ENCODE results near the gene THSD7B.
"Not testable (repeated sequence)": the region's sequence is repeated elsewhere in the genome, so short reads cannot be mapped to it uniquely, and the experiment has no call there.

Gene THSD7B

GRCh38 chr2:137291836-137292570 lies 526.7 kb downstream of the THSD7B start:
- no peak for DNase-seq

- DNase-seq, result no peak
Observed at GRCh38 chr2:137298377-137298776, 533.0 kb downstream of the THSD7B start.

DNA sequence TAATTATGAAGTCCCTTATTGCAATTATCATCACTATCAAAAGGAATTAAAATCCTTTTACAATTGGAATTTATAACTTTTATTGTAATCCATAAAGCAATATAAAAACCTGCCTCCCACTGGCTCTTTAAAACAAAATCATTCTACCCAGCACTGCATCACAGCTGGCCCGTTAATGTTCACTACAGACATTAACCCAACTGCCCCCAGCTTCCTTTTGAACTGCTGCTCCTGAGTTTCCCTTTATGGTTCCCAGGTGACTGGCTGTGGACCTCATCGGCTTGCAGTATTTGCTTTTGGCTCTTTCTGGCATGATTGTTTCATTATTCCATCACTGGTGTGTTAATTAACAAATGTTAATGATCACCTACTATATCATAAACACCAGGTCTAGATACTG lies 535.6 kb downstream of the THSD7B start:
- DNase-seq, result no peak

DNA sequence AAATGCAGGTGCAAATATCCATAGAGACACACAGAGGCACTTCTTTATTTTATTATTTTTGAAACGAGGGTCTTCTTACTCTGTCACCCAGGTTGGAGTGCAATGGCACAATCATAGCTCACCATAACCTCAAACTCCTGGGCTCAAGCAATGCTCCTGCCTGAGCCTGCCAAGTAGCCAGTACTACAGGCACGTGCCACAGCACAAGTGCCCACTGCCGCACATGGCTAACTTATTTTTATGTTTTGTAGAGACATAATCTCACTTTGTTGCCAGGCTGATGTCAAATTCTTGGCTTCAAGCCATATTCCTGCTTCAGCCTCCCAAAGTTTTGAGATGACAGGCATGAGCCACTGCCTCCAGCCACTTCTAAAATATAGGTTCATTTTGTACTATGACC lies 537.6 kb downstream of the THSD7B start:
- no peak for DNase-seq

DNA sequence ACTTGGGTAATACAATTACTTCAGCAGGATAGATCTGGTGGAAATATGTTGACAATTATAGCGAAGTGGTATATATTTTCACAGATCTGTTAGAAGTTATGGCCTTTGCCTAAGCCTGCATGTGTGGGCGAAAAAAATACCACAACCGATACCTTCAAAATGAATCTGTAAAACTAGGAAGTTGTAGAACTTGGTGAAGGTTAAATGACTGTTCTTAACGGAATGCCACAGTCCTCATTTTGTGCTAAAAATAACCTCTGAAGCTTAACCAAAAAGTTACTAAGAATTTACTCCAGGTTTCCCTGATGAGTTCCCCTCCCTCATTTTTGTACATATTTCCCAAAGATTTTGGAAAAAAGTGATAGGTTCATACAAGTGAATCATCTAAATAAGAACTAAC lies 550.7 kb downstream of the THSD7B start:
- no peak for DNase-seq

- no peak for DNase-seq
Observed at GRCh38 chr2:137321566-137321965, 556.2 kb downstream of the THSD7B start.

GRCh38 chr2:137331562-137331961 lies 566.2 kb downstream of the THSD7B start:
- not testable (repeated sequence) for DNase-seq

DNA sequence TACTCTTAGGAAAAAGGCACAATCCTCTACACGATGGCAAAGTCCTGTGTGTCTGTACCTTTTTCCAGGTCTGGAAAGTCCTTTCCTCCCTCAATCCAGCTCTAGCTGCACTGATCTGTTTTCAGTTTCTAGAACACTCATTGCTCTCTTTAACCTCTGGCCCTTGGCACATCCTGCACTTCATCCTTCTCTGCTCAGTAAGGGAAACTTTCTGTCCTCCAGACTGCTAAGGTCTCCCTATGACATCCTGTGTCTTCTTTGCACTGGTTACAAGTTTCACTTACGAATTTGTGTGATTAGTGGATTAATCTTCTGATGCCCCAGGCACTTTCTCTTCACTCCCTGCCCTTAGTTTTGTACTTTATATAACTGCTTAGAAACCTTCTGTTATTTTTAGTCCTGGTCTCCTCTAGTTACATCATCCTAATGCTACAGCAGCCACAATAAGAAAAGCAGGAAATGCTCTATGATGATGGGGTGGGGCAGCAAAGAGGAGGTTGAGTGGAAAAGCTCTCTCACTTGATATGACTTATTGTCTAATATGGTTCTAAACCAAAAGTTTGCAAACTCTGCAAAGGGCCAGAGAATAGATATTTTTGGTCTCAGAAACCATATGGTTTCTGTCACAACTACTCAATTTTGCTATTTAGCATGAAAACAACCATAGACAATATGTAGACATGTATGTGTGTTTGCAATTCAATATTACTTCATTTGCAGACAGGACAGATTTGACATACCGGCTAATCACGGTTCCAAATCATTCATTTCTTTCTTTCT lies 568.2 kb downstream of the THSD7B start:
- no peak for DNase-seq

DNA sequence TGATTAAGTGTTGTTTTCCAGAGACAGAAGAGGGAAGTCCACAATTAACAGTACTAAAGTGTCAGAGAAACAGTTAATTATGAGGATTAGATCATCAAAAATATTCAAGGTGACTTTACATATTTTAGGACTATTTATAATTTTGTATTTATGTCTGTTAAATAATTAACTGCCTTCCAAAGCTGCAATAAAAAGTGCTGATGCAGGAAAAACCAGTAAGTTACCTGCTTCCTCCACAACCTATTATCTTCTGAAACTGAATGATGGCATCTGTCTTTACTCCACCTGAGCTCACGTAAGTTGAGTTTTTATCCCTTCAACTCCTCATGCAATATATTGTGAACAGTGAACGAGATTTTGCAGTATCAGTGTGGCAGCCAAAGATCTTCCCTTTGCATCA lies 570.7 kb downstream of the THSD7B start:
- no peak for DNase-seq

GRCh38 chr2:137339051-137339450 lies 573.7 kb downstream of the THSD7B start:
- no peak for DNase-seq

GRCh38 chr2:137345994-137346393 lies 580.6 kb downstream of the THSD7B start:
- no peak for DNase-seq

DNA sequence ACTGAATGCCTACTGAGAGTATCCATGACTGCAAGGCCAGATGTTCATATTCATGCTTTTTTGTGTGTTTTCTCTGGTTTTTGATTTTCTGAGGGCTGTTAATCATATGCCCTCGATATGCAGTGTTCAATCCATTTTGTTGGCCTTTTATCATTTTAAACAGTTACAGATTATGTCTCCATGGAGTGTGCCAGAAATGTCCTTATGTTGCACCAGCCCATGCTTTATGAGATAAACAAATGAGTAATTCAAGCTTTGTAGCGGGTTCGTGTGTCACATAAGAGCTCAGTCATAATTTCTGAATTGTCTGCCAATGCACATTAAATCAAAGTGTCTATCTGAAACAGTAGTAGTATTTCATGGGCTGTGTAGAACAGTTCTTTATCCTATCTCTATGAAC lies 583.0 kb downstream of the THSD7B start:
- no peak for DNase-seq

- DNase-seq, result no peak
Observed at GRCh38 chr2:137357634-137358033, 592.3 kb downstream of the THSD7B start.

GRCh38 chr2:137367361-137367760 lies 602.0 kb downstream of the THSD7B start:
- DNase-seq, result no peak

GRCh38 chr2:137369106-137369505 lies 603.8 kb downstream of the THSD7B start:
- DNase-seq, result no peak

DNA sequence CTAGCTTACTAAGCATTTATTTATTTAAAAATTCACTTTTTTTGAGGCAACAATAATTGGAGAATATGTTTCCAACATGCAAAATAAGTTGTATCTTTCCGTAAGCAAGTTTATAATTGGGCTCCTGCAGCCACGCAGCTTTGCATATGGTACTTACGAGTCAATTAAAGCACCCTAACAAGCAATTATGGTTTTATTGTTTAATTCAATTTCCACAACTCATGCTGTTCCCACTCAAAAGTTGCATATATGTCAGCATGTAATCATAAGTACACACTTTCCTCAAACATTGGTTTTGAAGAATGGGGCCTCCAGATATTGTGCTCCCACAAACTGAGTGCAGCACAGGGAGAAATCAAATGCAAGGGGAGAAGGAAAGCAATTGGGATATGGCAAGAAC lies 613.8 kb downstream of the THSD7B start:
- DNase-seq, result no peak

DNA sequence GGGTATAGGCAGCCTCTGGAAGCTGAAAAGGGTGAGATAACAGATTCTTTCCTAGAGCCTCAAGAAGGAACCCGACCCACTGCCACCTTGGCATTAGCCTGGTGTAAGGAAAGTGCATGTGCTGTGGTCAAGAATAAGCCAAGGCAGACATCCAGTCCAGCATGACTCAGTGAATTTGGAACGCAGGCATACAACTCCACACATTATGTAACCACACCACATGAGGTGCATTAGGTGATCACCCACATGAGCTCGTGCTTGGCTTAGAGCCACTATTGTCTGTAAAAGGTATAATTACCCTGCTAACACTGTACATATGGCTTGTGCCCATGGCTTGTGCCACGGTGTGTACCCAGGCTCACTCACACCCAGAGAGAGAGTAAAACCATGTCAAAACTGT lies 615.3 kb downstream of the THSD7B start:
- DNase-seq, result no peak

- no peak for DNase-seq
Observed at GRCh38 chr2:137381731-137382130, 616.4 kb downstream of the THSD7B start.

GRCh38 chr2:137383391-137383790 lies 618.0 kb downstream of the THSD7B start:
- no peak for DNase-seq

DNA sequence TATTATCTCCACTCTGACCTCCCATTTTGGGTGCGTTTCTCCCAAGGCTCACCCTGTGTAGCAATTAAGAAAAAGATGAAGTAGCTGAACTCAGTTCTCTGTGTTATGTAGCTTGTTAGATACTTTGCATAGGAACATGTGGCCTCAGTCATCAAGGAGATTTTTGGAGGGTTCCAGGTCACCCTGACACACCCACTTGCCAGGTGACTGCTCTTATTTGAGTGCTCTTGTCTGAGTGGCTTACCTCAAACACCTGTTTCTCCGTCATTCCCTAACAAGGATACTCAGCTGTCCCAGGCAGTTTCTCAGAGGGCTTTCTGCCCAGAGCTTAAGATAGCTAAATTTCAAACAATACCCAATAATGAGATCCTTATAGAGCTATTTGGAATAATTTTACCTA lies 621.7 kb downstream of the THSD7B start:
- no peak for DNase-seq

- no peak for DNase-seq
Observed at GRCh38 chr2:137405496-137405895, 640.2 kb downstream of the THSD7B start.

DNA sequence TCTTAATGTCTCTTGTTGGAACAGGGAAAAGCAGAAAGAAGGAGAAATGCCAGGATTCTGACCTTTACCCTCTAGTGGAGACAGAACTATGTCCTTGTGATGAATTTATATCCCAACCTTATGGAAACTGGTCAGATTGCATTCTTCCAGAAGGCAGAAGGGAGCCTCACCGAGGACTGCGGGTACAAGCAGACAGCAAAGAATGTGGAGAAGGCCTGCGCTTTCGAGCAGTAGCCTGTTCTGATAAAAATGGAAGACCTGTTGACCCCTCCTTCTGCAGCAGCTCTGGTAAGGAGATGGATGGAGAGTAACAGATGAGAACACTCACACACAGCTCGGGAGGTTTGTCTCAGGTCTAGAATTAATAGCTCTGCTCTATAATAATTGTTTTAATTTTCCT lies 646.2 kb downstream of the THSD7B start:
- no peak for DNase-seq

DNA sequence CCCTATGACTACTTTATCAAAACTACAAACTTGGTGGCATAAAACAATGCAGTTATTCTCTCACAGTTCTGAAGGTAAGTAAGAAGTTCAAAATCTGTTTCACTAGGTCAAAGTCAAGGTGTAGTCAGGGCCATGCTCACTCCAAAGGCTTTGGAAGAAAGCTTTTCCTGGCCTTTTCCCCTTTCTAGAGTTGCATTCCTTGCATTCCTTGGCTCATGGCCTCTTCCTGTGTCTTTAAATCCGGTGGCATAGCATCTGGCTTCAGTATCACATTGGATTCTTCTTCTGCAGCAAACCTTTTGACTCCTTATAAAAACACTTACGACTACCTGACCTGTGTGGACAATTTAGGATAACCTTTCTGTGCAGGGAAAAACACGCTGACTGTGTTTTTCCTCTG lies 655.4 kb downstream of the THSD7B start:
- no peak for DNase-seq

DNA sequence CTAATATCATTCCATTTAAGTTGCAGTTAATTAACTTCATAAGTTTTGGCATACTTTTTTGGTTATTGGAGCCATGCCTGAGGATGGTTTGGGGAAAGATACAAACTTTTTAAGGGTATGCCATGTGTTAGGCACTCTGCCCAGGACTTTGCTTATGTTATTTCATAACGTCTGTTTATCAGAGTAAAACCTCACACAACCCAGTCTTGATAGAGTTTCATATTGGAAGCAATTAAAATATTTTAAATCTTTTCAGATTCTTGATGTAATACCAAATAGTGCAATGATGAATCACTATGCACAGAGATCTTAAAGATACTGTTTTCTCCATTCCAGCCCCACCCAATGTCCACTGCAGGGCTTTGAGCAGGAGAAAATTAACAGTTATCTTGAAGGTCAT lies 669.8 kb downstream of the THSD7B start:
- no peak for DNase-seq

DNA sequence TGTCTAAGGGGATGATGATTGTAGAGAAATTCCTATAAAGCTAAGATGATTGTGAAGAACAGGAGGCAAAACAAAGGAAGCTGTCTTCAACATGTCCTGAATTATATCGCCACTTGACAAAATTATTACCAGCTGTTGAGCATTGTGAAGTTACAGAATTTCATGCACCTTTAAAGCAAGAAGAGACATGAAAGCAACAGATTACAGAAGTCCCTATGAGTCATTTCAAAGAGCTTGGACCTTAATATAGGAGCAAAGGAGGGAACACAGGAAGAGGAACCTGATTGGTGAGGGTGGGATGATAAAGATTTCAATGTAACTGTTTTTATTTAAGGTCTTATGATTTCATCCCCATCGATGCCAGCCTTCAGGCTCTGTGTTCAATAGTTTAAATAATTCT lies 672.0 kb downstream of the THSD7B start:
- DNase-seq, result no peak
